Measurements from ENCODE around the gene TEX52. TPM values are rescaled to one million over a fixed set of nuclear protein-coding genes. Genes with fewer than 3 reads are reported as not detected.

TEX52 gene
- total RNA-seq, 1 donor from 2014 or later: not detected

GRCh38 chr12:2858334-2858733 is 1.5 kb upstream of the TEX52 start:
- H3K4me1 Mint-ChIP-seq (ENCODE audit: unreplicated experiment): no peaks in the 10 kb centered on the region
- no peak overlapping the region for H3K4me3 Mint-ChIP-seq (ENCODE audit: unreplicated experiment)
- H3K9me3 Mint-ChIP-seq (ENCODE audit: unreplicated experiment): no peaks in the 10 kb centered on the region
- peaks cover 8% of the 10 kb centered on the region for H3K36me3 Mint-ChIP-seq (ENCODE audit: low read depth, unreplicated experiment)
- H3K27ac Mint-ChIP-seq (ENCODE audit: unreplicated experiment): no peak overlapping the region
- DNase-seq (ENCODE audit: low spot score): no peak
- no peak for TF ChIP-seq CTCF (IDR thresholded peaks at IDR 0.05; ENCODE audit: unreplicated experiment)
- peaks cover 6% of the 10 kb centered on the region for H3K27me3 Mint-ChIP-seq (ENCODE audit: unreplicated experiment)

- H3K4me3 Mint-ChIP-seq (ENCODE audit: unreplicated experiment): no peak overlapping the region
- no peaks in the 10 kb centered on the region for H3K9me3 Mint-ChIP-seq (ENCODE audit: unreplicated experiment)
- TF ChIP-seq CTCF (IDR thresholded peaks at IDR 0.05; ENCODE audit: unreplicated experiment): no peak
- no peak for DNase-seq (ENCODE audit: low spot score)
- H3K27me3 Mint-ChIP-seq (ENCODE audit: unreplicated experiment): peaks cover 6% of the 10 kb centered on the region
- H3K36me3 Mint-ChIP-seq (ENCODE audit: low read depth, unreplicated experiment): peaks cover 8% of the 10 kb centered on the region
- no peak overlapping the region for H3K27ac Mint-ChIP-seq (ENCODE audit: unreplicated experiment)
- no peaks in the 10 kb centered on the region for H3K4me1 Mint-ChIP-seq (ENCODE audit: unreplicated experiment)
Measured at GRCh38 chr12:2857576-2857975, 737 bp upstream of the TEX52 start.

GRCh38 chr12:2856051-2856450 is 788 bp downstream of the TEX52 start:
- no peak overlapping the region for H3K4me3 Mint-ChIP-seq (ENCODE audit: unreplicated experiment)
- no peaks in the 10 kb centered on the region for H3K4me1 Mint-ChIP-seq (ENCODE audit: unreplicated experiment)
- peaks cover 8% of the 10 kb centered on the region for H3K36me3 Mint-ChIP-seq (ENCODE audit: low read depth, unreplicated experiment)
- no peaks in the 10 kb centered on the region for H3K9me3 Mint-ChIP-seq (ENCODE audit: unreplicated experiment)
- H3K27me3 Mint-ChIP-seq (ENCODE audit: unreplicated experiment): peaks cover 6% of the 10 kb centered on the region
- TF ChIP-seq CTCF (IDR thresholded peaks at IDR 0.05; ENCODE audit: unreplicated experiment): no peak
- DNase-seq (ENCODE audit: low spot score): no peak
- no peak overlapping the region for H3K27ac Mint-ChIP-seq (ENCODE audit: unreplicated experiment)

- no peak overlapping the region for H3K4me3 Mint-ChIP-seq (ENCODE audit: unreplicated experiment)
- no peak for DNase-seq (ENCODE audit: low spot score)
- no peaks in the 10 kb centered on the region for H3K4me1 Mint-ChIP-seq (ENCODE audit: unreplicated experiment)
- H3K9me3 Mint-ChIP-seq (ENCODE audit: unreplicated experiment): no peaks in the 10 kb centered on the region
- H3K27me3 Mint-ChIP-seq (ENCODE audit: unreplicated experiment): peaks cover 6% of the 10 kb centered on the region
- H3K27ac Mint-ChIP-seq (ENCODE audit: unreplicated experiment): no peak overlapping the region
- peaks cover 8% of the 10 kb centered on the region for H3K36me3 Mint-ChIP-seq (ENCODE audit: low read depth, unreplicated experiment)
- TF ChIP-seq CTCF (IDR thresholded peaks at IDR 0.05; ENCODE audit: unreplicated experiment): no peak
Measured at GRCh38 chr12:2855546-2855945, 1.3 kb downstream of the TEX52 start.

GRCh38 chr12:2854669-2855453 is 2.0 kb downstream of the TEX52 start:
- H3K27ac Mint-ChIP-seq (ENCODE audit: unreplicated experiment): no peak overlapping the region
- H3K9me3 Mint-ChIP-seq (ENCODE audit: unreplicated experiment): no peaks in the 10 kb centered on the region
- no peak for DNase-seq (ENCODE audit: low spot score)
- peaks cover 1% of the 10 kb centered on the region for H3K36me3 Mint-ChIP-seq (ENCODE audit: low read depth, unreplicated experiment)
- H3K4me1 Mint-ChIP-seq (ENCODE audit: unreplicated experiment): no peaks in the 10 kb centered on the region
- no peak for TF ChIP-seq CTCF (IDR thresholded peaks at IDR 0.05; ENCODE audit: unreplicated experiment)
- H3K4me3 Mint-ChIP-seq (ENCODE audit: unreplicated experiment): no peak overlapping the region
- peaks cover 6% of the 10 kb centered on the region for H3K27me3 Mint-ChIP-seq (ENCODE audit: unreplicated experiment)

Data from endothelial cell (in vitro differentiated cells).